GM19043 (cell line): ENCODE results near the gene CHCHD4.

ENCODE experiments used
- ATAC-seq: cut with Tn5 transposase; IDR thresholded peaks from one replicate; pipeline ENCODE4 v1.9.1; 2021; ENCODE audit warnings: low read depth; ENCODE audit not compliant: unreplicated experiment

The CHCHD4 gene

GRCh38 chr3:14150491-14151230, 26.0 kb upstream of the CHCHD4 start:
- ATAC-seq = no peak

GRCh38 chr3:14150078-14150477, 25.4 kb upstream of the CHCHD4 start:
- no peak for ATAC-seq

GRCh38 chr3:14148041-14148985, 23.6 kb upstream of the CHCHD4 start:
- ATAC-seq = no peak

GRCh38 chr3:14147617-14148016, 22.9 kb upstream of the CHCHD4 start:
- no peak for ATAC-seq

- ATAC-seq = no peak
These were observed 22.4 kb upstream of the CHCHD4 start for GRCh38 chr3:14147066-14147435.

- ATAC-seq = no peak
These were observed 21.9 kb upstream of the CHCHD4 start for GRCh38 chr3:14146381-14147065.

- ATAC-seq = no peak
These were observed 21.2 kb upstream of the CHCHD4 start for GRCh38 chr3:14145670-14146380.

DNA sequence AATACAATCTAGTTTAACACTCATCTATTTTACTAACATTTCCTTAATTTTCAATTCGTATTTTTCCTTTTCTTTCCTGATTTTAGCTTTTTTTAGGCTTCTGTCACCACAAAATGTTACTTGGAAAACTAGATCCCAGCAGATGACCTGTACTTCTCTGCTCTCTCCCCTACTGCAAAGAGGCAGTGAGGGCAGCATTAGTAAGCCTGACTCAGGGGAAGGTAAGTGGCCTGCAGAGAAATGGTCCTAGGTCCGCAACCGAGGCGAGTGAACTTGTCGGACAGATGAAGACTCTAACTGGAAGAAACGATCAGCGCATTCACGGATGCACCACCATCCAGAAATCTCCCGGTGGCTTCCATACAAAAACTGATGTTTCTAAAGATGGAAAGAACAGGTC, 20.6 kb upstream of the CHCHD4 start:
- ATAC-seq = no peak

GRCh38 chr3:14144423-14145075, 19.9 kb upstream of the CHCHD4 start:
- ATAC-seq = peak; percentile 98

DNA sequence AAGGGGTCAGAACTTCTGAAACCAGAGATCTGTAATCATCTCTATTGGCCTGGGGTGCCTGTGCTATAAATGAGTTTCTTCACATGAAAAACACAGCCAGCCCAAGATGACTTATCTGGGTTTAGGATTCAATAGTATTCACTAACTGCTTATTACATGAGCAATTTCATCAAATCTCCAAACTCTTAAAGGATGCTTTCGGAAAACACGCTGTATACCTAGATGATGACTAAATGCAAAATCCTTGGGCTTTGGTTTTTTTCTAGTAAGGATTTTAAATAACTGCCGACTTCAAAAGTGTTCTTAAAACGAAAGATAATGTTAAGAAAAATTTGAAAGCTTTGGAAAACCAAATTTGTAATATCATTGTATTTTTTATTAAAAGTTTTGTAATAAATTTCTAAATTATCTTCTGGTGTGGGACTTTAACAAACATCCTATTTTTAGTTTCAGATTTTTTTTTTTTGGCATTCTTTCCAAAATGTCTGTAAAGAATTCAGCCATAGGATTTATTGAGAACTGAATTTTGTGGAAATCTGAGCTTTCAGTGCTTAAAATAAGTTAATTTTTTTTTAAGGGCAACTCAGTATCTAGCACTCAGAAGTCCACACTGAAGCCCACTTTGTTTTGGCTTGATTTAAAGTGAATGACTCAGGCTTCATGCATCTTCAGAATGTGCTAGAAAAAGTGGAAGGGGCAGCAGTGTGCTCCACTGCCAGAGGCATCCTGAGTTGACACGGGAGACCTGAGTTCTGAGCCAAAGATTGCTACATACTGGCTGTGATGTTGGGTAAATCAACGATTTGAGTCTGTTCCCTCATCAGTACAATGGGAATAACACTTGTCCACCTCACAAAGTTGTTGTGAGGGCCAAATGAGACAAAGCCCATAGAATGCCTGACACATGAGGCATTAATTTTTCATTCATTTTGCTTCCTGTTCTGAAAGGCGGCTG, 18.9 kb upstream of the CHCHD4 start:
- ATAC-seq = no peak

- no peak for ATAC-seq
These were observed 18.0 kb upstream of the CHCHD4 start for GRCh38 chr3:14142567-14143270.

GRCh38 chr3:14141602-14142341, 17.1 kb upstream of the CHCHD4 start:
- ATAC-seq = no peak

GRCh38 chr3:14141144-14141543, 16.5 kb upstream of the CHCHD4 start:
- ATAC-seq = no peak

DNA sequence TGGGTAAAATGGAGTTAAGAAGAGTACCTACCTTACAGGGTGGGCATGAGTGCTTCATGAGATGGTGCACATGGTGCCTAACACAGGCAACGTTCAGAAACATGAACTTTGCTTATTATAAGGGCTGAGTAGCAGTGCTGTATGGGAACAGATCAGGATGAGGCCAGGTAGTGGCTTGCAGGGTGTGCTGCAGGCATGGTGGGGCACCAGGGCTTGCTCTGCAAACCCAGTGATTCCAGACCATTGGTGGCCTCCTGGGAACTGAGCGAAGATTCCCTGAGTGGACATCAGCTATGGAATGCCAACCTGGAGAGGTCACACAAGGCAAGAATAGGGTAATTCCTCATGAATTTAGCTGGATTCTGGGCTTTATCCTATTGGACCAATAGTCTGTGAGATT, 16.0 kb upstream of the CHCHD4 start:
- no peak for ATAC-seq

GRCh38 chr3:14139771-14140170, 15.1 kb upstream of the CHCHD4 start:
- ATAC-seq = no peak

GRCh38 chr3:14138878-14139655, 14.4 kb upstream of the CHCHD4 start:
- ATAC-seq = no peak
